ENCODE data around the gene SGPP2. TPM values are rescaled to one million over a fixed set of nuclear protein-coding genes. Genes with fewer than 3 reads are reported as not detected.

Gene SGPP2
- total RNA-seq, 1 experiment from 2014 or later: 0.57 TPM

- H2AFZ ChIP-seq: no peak overlapping the region
- POLR2A ChIA-PET (ENCODE audit: unreplicated experiment): no interaction called here
Observed at GRCh38 chr2:222526480-222527277, 102.3 kb downstream of the SGPP2 start.

GRCh38 chr2:222532315-222532714, 108.0 kb downstream of the SGPP2 start:
- no peak overlapping the region for H3K4me3 ChIP-seq
- H3K27ac ChIP-seq: no peak overlapping the region
- H3K9me2 ChIP-seq (ENCODE audit: insufficient read depth): no peaks in the 10 kb centered on the region
- no peaks in the 10 kb centered on the region for H3K79me2 ChIP-seq (ENCODE audit: low read depth)
- BruUV-seq (replicated peaks): no TSS peak
- intact Hi-C loops (cut with micrococcal nuclease; ENCODE audit: unreplicated experiment): no loop called here
- ChIA-PET POLR2A (ENCODE audit: unreplicated experiment) (no interaction called here), CTCF (no interaction called here)
- no peaks in the 10 kb centered on the region for H3K4me1 ChIP-seq (replicated peaks; ENCODE audit: insufficient read depth)
- H4K20me1 ChIP-seq (ENCODE audit: insufficient read depth): no peaks in the 10 kb centered on the region
- H3K9me3 ChIP-seq (ENCODE audit: insufficient read depth, low read depth): no peaks in the 10 kb centered on the region
- H3K4me2 ChIP-seq: no peak overlapping the region
- no peaks in the 10 kb centered on the region for H3K27me3 ChIP-seq (ENCODE audit: insufficient read depth, low read depth)
- peak in 1 of 2 experiments; percentile 34 for DNase-seq
- H3K36me3 ChIP-seq (ENCODE audit: low read depth): no peaks in the 10 kb centered on the region
- no peaks in the 10 kb centered on the region for H3F3A ChIP-seq (ENCODE audit: insufficient read depth, low read depth)
- no peak overlapping the region for H2AFZ ChIP-seq
- TF ChIP-seq CTCF (conservative IDR thresholded peaks at IDR 0.05) (no peak), EZH2 (IDR thresholded peaks at IDR 0.05; ENCODE audit: low read depth) (no peak)

More at GRCh38 chr2:222526480-222527277, 102.3 kb downstream of the SGPP2 start:
- Histone ChIP-seq H3K9me3 (ENCODE audit: insufficient read depth, low read depth) (no peaks in the 10 kb centered on the region), H3K4me2 (no peak overlapping the region), H3F3A (ENCODE audit: insufficient read depth, low read depth) (no peaks in the 10 kb centered on the region), H3K9me2 (ENCODE audit: insufficient read depth) (no peaks in the 10 kb centered on the region), H3K4me3 (no peak overlapping the region), H4K20me1 (ENCODE audit: insufficient read depth) (no peaks in the 10 kb centered on the region), H3K79me2 (ENCODE audit: low read depth) (no peaks in the 10 kb centered on the region), H3K27ac (no peak overlapping the region), H3K4me1 (replicated peaks; ENCODE audit: insufficient read depth) (no peaks in the 10 kb centered on the region), H3K36me3 (ENCODE audit: low read depth) (no peaks in the 10 kb centered on the region), H3K27me3 (ENCODE audit: insufficient read depth, low read depth) (no peaks in the 10 kb centered on the region)
- TF ChIP-seq CTCF (conservative IDR thresholded peaks at IDR 0.05): no peak
- TF ChIP-seq EZH2 (IDR thresholded peaks at IDR 0.05; ENCODE audit: low read depth): no peak
- DNase-seq: no peak
- CTCF ChIA-PET: no interaction called here
- no TSS peak for BruUV-seq (replicated peaks)
- intact Hi-C loops (cut with micrococcal nuclease; ENCODE audit: unreplicated experiment): no loop called here

- Histone ChIP-seq H3K9me3 (ENCODE audit: insufficient read depth, low read depth) (no peaks in the 10 kb centered on the region), H3K4me1 (replicated peaks; ENCODE audit: insufficient read depth) (no peaks in the 10 kb centered on the region), H3K27ac (no peak overlapping the region), H3K4me3 (no peak overlapping the region), H3K27me3 (ENCODE audit: insufficient read depth, low read depth) (no peaks in the 10 kb centered on the region), H4K20me1 (ENCODE audit: insufficient read depth) (no peaks in the 10 kb centered on the region), H3K79me2 (ENCODE audit: low read depth) (no peaks in the 10 kb centered on the region), H3K4me2 (no peak overlapping the region), H3F3A (ENCODE audit: insufficient read depth, low read depth) (no peaks in the 10 kb centered on the region), H2AFZ (no peak overlapping the region), H3K9me2 (ENCODE audit: insufficient read depth) (no peaks in the 10 kb centered on the region), H3K36me3 (ENCODE audit: low read depth) (no peaks in the 10 kb centered on the region)
- no peak for DNase-seq
- TF ChIP-seq EZH2 (IDR thresholded peaks at IDR 0.05; ENCODE audit: low read depth) (no peak), CTCF (conservative IDR thresholded peaks at IDR 0.05) (no peak)
- CTCF ChIA-PET: no interaction called here
- POLR2A ChIA-PET (ENCODE audit: unreplicated experiment): no interaction called here
- no TSS peak for BruUV-seq (replicated peaks)
- intact Hi-C loops (cut with micrococcal nuclease; ENCODE audit: unreplicated experiment): no loop called here
Observed at GRCh38 chr2:222535477-222535876, 111.1 kb downstream of the SGPP2 start.

All from PC-9 (cell line).